ENCODE data around the gene CKS2. TPM values are rescaled to one million over a fixed set of nuclear protein-coding genes. Genes with fewer than 3 reads are reported as not detected.
A peak's percentile ranks its signal among the peaks of the same experiment; 100 is the strongest.
"Not testable (repeated sequence)": the region's sequence is repeated elsewhere in the genome, so short reads cannot be mapped to it uniquely, and the experiment has no call there.

The CKS2 gene
- polyA plus RNA-seq, 4 donors: 79.1 to 108 (median 84.9) TPM

- no peak for DNase-seq (ENCODE audit: low read depth in 4 of 4, low spot score in 3 of 4)
Measured at GRCh38 chr9:89309608-89310474, 1.2 kb upstream of the CKS2 start.

- DNase-seq (ENCODE audit: low read depth in 4 of 4, low spot score in 3 of 4): no peak
Measured at GRCh38 chr9:89311346-89312221, 589 bp downstream of the CKS2 start.

- DNase-seq (ENCODE audit: low read depth in 4 of 4, low spot score in 3 of 4): no peak
Measured at GRCh38 chr9:89312222-89312571, 1.2 kb downstream of the CKS2 start.

GRCh38 chr9:89313842-89314241, 2.8 kb downstream of the CKS2 start:
- DNase-seq (ENCODE audit: low read depth in 4 of 4, low spot score in 3 of 4): no peak

- no peak for DNase-seq (ENCODE audit: low read depth in 4 of 4, low spot score in 3 of 4)
Measured at GRCh38 chr9:89314955-89315354, 4.0 kb downstream of the CKS2 start.

- DNase-seq (ENCODE audit: low read depth in 4 of 4, low spot score in 3 of 4): no peak
Measured at GRCh38 chr9:89315482-89315881, 4.5 kb downstream of the CKS2 start.

- no peak for DNase-seq (ENCODE audit: low read depth in 4 of 4, low spot score in 3 of 4)
Measured at GRCh38 chr9:89317282-89317681, 6.3 kb downstream of the CKS2 start.

GRCh38 chr9:89318123-89319014, 7.4 kb downstream of the CKS2 start, which contains the start of gene SECISBP2:
SECISBP2 (plus strand) TSS chr9:89318500; CDS start chr9:89318577, 77 bp downstream.
- DNase-seq (ENCODE audit: low read depth in 4 of 4, low spot score in 3 of 4): peak; percentile 88 to 92 (median 90)

GRCh38 chr9:89319015-89319905, 8.3 kb downstream of the CKS2 start:
- DNase-seq (ENCODE audit: low read depth in 4 of 4, low spot score in 3 of 4): no peak

GRCh38 chr9:89323390-89323789, 12.4 kb downstream of the CKS2 start:
- no peak for DNase-seq (ENCODE audit: low read depth in 4 of 4, low spot score in 3 of 4)

GRCh38 chr9:89325733-89326132, 14.7 kb downstream of the CKS2 start:
- DNase-seq (ENCODE audit: low read depth in 4 of 4, low spot score in 3 of 4): no peak

GRCh38 chr9:89328064-89328463, 17.1 kb downstream of the CKS2 start:
- no peak for DNase-seq (ENCODE audit: low read depth in 4 of 4, low spot score in 3 of 4)

- DNase-seq (ENCODE audit: low read depth in 4 of 4, low spot score in 3 of 4): no peak
Measured at GRCh38 chr9:89329917-89330316, 18.9 kb downstream of the CKS2 start.

GRCh38 chr9:89330513-89330912, 19.5 kb downstream of the CKS2 start:
- DNase-seq (ENCODE audit: low read depth in 4 of 4, low spot score in 3 of 4): no peak

GRCh38 chr9:89339807-89340206, 28.8 kb downstream of the CKS2 start:
- DNase-seq (ENCODE audit: low read depth in 4 of 4, low spot score in 3 of 4): no peak

- no peak for DNase-seq (ENCODE audit: low read depth in 4 of 4, low spot score in 3 of 4)
Measured at GRCh38 chr9:89340332-89340731, 29.3 kb downstream of the CKS2 start.

- no peak for DNase-seq (ENCODE audit: low read depth in 4 of 4, low spot score in 3 of 4)
Measured at GRCh38 chr9:89342213-89342612, 31.2 kb downstream of the CKS2 start.

- DNase-seq (ENCODE audit: low read depth in 4 of 4, low spot score in 3 of 4): no peak
Measured at GRCh38 chr9:89342948-89343347, 32.0 kb downstream of the CKS2 start.

GRCh38 chr9:89343812-89344211, 32.8 kb downstream of the CKS2 start:
- DNase-seq (ENCODE audit: low read depth in 4 of 4, low spot score in 3 of 4): not testable (repeated sequence)

GRCh38 chr9:89345476-89345875, 34.5 kb downstream of the CKS2 start:
- DNase-seq (ENCODE audit: low read depth in 4 of 4, low spot score in 3 of 4): no peak

Measured in left renal pelvis (tissue), 4 donors.